SK-N-SH treated with all-trans-retinoic acid at 6 μM for 48 hours (cell line): ENCODE measurements around the gene APCDD1L.

Source experiments
- ATAC-seq: fragments of 200-7000 bp; cut with Tn5 transposase; 3 replicates; pipeline ENCODE4 v1.9.1; 2020; ENCODE audit warnings: mild to moderate bottlenecking, moderate library complexity
- ARNTL ChIP-seq: fragments of 450-650 bp; formaldehyde crosslinking; IDR thresholded peaks from 2 replicates; pipeline ENCODE4 v1.5.0; 2020; ENCODE audit warnings: low read depth, mild to moderate bottlenecking, moderate library complexity, borderline replicate concordance
- BACH2 ChIP-seq: fragments of 250-450 bp; sonication (Bioruptor Pico); IDR thresholded peaks from 2 replicates; pipeline ENCODE4 v1.9.0; 2021; ENCODE audit warnings: mild to moderate bottlenecking, borderline replicate concordance
- CSDC2 ChIP-seq: fragments of 250-450 bp; sonication (Bioruptor Pico); IDR thresholded peaks from 2 replicates; pipeline ENCODE4 v1.5.0; 2020; ENCODE audit warnings: mild to moderate bottlenecking, moderate library complexity
- ESRRG ChIP-seq: fragments of 250-450 bp; sonication (Bioruptor Pico); IDR thresholded peaks from 2 replicates; pipeline ENCODE4 v1.6.1; 2021; ENCODE audit warnings: mild to moderate bottlenecking
- GLIS3 ChIP-seq: fragments of 250-450 bp; sonication (Bioruptor Pico); IDR thresholded peaks from 2 replicates; pipeline ENCODE4 v1.5.0; 2020; ENCODE audit warnings: mild to moderate bottlenecking, moderate library complexity
- OSR1 ChIP-seq: fragments of 250-450 bp; sonication (Bioruptor Pico); IDR thresholded peaks from 2 replicates; pipeline ENCODE4 v1.8.0; 2022; ENCODE audit warnings: moderate library complexity, mild to moderate bottlenecking, inconsistent platforms
- PATZ1 ChIP-seq: fragments of 250-450 bp; sonication (Bioruptor Pico); IDR thresholded peaks from 2 replicates; pipeline ENCODE4 v1.8.0; 2020; ENCODE audit warnings: mild to moderate bottlenecking, moderate library complexity, borderline replicate concordance
- PPARA ChIP-seq: fragments of 250-450 bp; sonication (Bioruptor Pico); IDR thresholded peaks from 2 replicates; pipeline ENCODE4 v1.5.0; 2020; ENCODE audit warnings: mild to moderate bottlenecking, borderline replicate concordance
- RARB ChIP-seq: fragments of 250-450 bp; sonication (Bioruptor Pico); IDR thresholded peaks from 2 replicates; pipeline ENCODE4 v1.8.0; 2021; ENCODE audit warnings: mild to moderate bottlenecking, moderate library complexity
- SNAI2 ChIP-seq: fragments of 250-450 bp; sonication (Bioruptor Pico); IDR thresholded peaks from 2 replicates; pipeline ENCODE4 v1.5.0; 2020; ENCODE audit warnings: mild to moderate bottlenecking, moderate library complexity
- TOX ChIP-seq: fragments of 250-450 bp; sonication (Bioruptor Pico); IDR thresholded peaks from 2 replicates; pipeline ENCODE4 v1.8.0; 2021; ENCODE audit warnings: mild to moderate bottlenecking, moderate library complexity, borderline replicate concordance
- ZC3H10 ChIP-seq: fragments of 250-450 bp; sonication (Bioruptor Pico); IDR thresholded peaks from 2 replicates; pipeline ENCODE4 v1.5.1; 2021; ENCODE audit warnings: mild to moderate bottlenecking, moderate library complexity
- ZFP3 ChIP-seq: fragments of 250-450 bp; sonication (Bioruptor Pico); IDR thresholded peaks from 2 replicates; pipeline ENCODE4 v1.5.0; 2020; ENCODE audit warnings: mild to moderate bottlenecking, moderate library complexity
- ZFP30 ChIP-seq: fragments of 450-650 bp; formaldehyde crosslinking; IDR thresholded peaks from 2 replicates; pipeline ENCODE4 v1.5.0; 2022; ENCODE audit warnings: mild to moderate bottlenecking, moderate library complexity
- ZNF565 ChIP-seq: fragments of 450-650 bp; formaldehyde crosslinking; conservative IDR thresholded peaks from 2 replicates; pipeline ENCODE4 v1.5.0; 2020; ENCODE audit warnings: low read depth, mild to moderate bottlenecking, moderate library complexity
- ZNF8 ChIP-seq: fragments of 450-650 bp; formaldehyde crosslinking; IDR thresholded peaks from 2 replicates; pipeline ENCODE4 v1.5.0; 2020; ENCODE audit warnings: mild to moderate bottlenecking, moderate library complexity
- TF ChIP-seq, protein P1 (sequence below): fragments of 250-450 bp; sonication (Bioruptor Pico); IDR thresholded peaks from 2 replicates; pipeline ENCODE4 v1.5.1; 2020; ENCODE audit warnings: low read depth, mild to moderate bottlenecking, moderate library complexity
- TF ChIP-seq, protein P2 (sequence below): fragments of 250-450 bp; sonication (Bioruptor Pico); IDR thresholded peaks from 2 replicates; pipeline ENCODE4 v1.5.1; 2021; ENCODE audit warnings: mild to moderate bottlenecking, moderate library complexity
- TF ChIP-seq, protein P3 (sequence below): fragments of 250-450 bp; sonication (Bioruptor Pico); IDR thresholded peaks from 2 replicates; pipeline ENCODE4 v1.8.0; 2021; ENCODE audit warnings: low read depth, mild to moderate bottlenecking, moderate library complexity, borderline replicate concordance
- TF ChIP-seq, protein P4 (sequence below): fragments of 250-450 bp; sonication (Bioruptor Pico); IDR thresholded peaks from 2 replicates; pipeline ENCODE4 v1.5.0; 2020; ENCODE audit warnings: mild to moderate bottlenecking, moderate library complexity

APCDD1L gene

GRCh38 chr20:58485393-58485792 is 29.8 kb downstream of the APCDD1L start (continued):
- TF ChIP-seq, protein P1, sequence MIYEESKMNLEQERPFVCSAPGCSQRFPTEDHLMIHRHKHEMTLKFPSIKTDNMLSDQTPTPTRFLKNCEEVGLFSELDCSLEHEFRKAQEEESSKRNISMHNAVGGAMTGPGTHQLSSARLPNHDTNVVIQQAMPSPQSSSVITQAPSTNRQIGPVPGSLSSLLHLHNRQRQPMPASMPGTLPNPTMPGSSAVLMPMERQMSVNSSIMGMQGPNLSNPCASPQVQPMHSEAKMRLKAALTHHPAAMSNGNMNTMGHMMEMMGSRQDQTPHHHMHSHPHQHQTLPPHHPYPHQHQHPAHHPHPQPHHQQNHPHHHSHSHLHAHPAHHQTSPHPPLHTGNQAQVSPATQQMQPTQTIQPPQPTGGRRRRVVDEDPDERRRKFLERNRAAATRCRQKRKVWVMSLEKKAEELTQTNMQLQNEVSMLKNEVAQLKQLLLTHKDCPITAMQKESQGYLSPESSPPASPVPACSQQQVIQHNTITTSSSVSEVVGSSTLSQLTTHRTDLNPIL, result no peak
- TF ChIP-seq, protein P2, sequence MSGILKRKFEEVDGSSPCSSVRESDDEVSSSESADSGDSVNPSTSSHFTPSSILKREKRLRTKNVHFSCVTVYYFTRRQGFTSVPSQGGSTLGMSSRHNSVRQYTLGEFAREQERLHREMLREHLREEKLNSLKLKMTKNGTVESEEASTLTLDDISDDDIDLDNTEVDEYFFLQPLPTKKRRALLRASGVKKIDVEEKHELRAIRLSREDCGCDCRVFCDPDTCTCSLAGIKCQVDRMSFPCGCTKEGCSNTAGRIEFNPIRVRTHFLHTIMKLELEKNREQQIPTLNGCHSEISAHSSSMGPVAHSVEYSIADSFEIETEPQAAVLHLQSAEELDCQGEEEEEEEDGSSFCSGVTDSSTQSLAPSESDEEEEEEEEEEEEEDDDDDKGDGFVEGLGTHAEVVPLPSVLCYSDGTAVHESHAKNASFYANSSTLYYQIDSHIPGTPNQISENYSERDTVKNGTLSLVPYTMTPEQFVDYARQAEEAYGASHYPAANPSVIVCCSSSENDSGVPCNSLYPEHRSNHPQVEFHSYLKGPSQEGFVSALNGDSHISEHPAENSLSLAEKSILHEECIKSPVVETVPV (CRISPR knock-in tag), result no peak
- TF ChIP-seq GLIS3 (CRISPR knock-in tag) (no peak), CSDC2 (no peak), ARNTL (CRISPR knock-in tag) (no peak), ZFP3 (CRISPR knock-in tag) (no peak), SNAI2 (CRISPR knock-in tag) (no peak), BACH2 (CRISPR knock-in tag) (no peak), TOX (CRISPR knock-in tag) (no peak), ZC3H10 (no peak), ESRRG (CRISPR knock-in tag) (no peak)
- TF ChIP-seq, protein P3, sequence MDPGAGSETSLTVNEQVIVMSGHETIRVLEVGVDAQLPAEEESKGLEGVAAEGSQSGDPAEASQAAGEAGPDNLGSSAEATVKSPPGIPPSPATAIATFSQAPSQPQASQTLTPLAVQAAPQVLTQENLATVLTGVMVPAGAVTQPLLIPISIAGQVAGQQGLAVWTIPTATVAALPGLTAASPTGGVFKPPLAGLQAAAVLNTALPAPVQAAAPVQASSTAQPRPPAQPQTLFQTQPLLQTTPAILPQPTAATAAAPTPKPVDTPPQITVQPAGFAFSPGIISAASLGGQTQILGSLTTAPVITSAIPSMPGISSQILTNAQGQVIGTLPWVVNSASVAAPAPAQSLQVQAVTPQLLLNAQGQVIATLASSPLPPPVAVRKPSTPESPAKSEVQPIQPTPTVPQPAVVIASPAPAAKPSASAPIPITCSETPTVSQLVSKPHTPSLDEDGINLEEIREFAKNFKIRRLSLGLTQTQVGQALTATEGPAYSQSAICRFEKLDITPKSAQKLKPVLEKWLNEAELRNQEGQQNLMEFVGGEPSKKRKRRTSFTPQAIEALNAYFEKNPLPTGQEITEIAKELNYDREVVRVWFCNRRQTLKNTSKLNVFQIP (CRISPR knock-in tag), result no peak

DNA sequence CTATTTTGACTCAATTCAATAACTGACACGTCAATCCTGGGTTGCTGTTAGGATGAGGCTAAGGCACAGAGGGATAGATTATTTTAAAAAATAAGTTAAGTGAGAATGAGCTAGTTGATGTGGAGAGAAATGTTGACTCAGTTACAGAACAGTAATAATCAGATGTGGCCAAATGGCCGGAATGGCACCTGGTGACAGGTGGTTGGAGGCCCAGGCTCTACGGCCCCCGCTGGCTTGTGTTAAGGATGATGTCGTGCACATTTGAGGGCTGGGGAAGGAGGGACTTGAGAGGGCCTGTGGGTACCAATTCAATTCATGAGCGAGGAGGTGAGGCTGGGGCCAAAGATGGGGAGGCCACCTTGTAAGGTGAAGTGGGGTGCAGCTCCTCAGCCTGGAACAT is 31.7 kb downstream of the APCDD1L start:
- TF ChIP-seq SNAI2 (CRISPR knock-in tag), result no peak
- TF ChIP-seq RARB (CRISPR knock-in tag), result no peak
- no peak for TF ChIP-seq ZNF8 (CRISPR knock-in tag)
- TF ChIP-seq, protein P2 (CRISPR knock-in tag), result no peak
- no peak for TF ChIP-seq PPARA (CRISPR knock-in tag)
- TF ChIP-seq PATZ1 (CRISPR knock-in tag), result no peak
- TF ChIP-seq, all 23 proteins: peak for 0
- no peak for ATAC-seq

DNA sequence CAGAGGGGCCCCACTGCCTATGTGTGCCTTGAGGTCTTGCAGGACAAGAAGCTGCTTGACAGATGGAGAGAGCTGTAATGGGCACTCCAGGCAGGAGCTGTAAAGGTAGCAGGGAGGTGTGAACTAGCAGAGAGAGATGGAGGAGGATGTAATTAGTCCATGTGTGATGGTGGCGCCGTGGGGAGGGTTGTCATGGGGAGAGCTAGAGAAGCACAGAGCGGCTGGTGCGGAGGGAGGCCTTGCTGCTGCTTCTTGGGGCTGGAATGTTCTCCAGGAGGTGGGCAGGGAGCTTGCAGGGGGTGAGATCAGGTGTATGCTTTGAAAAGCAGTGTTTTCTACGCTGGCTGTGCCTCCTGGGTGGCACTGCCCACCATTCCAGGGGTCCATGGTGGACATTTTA is 32.1 kb downstream of the APCDD1L start:
- no peak for TF ChIP-seq ZFP3 (CRISPR knock-in tag)
- no peak for TF ChIP-seq OSR1 (CRISPR knock-in tag)
- TF ChIP-seq CSDC2, result no peak
- no peak for TF ChIP-seq ZNF565
- TF ChIP-seq ESRRG (CRISPR knock-in tag), result no peak
- TF ChIP-seq, protein P2 (CRISPR knock-in tag), result no peak
- no peak for TF ChIP-seq GLIS3 (CRISPR knock-in tag)
- no peak for TF ChIP-seq ZNF8 (CRISPR knock-in tag)
- TF ChIP-seq ZFP30, result no peak
- TF ChIP-seq, protein P1, result no peak
- TF ChIP-seq TOX (CRISPR knock-in tag), result no peak
- TF ChIP-seq, protein P4, sequence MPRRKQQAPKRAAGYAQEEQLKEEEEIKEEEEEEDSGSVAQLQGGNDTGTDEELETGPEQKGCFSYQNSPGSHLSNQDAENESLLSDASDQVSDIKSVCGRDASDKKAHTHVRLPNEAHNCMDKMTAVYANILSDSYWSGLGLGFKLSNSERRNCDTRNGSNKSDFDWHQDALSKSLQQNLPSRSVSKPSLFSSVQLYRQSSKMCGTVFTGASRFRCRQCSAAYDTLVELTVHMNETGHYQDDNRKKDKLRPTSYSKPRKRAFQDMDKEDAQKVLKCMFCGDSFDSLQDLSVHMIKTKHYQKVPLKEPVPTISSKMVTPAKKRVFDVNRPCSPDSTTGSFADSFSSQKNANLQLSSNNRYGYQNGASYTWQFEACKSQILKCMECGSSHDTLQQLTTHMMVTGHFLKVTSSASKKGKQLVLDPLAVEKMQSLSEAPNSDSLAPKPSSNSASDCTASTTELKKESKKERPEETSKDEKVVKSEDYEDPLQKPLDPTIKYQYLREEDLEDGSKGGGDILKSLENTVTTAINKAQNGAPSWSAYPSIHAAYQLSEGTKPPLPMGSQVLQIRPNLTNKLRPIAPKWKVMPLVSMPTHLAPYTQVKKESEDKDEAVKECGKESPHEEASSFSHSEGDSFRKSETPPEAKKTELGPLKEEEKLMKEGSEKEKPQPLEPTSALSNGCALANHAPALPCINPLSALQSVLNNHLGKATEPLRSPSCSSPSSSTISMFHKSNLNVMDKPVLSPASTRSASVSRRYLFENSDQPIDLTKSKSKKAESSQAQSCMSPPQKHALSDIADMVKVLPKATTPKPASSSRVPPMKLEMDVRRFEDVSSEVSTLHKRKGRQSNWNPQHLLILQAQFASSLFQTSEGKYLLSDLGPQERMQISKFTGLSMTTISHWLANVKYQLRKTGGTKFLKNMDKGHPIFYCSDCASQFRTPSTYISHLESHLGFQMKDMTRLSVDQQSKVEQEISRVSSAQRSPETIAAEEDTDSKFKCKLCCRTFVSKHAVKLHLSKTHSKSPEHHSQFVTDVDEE (CRISPR knock-in tag), result no peak
- TF ChIP-seq, protein P3 (CRISPR knock-in tag), result no peak
- no peak for TF ChIP-seq ZC3H10
- TF ChIP-seq, all 23 proteins: peak for 0
- no peak for ATAC-seq
